ENCODE measurements around the gene EYA2.

GRCh38 chr20:47175493-47175892 lies 280.9 kb downstream of the EYA2 start:
- TF ChIP-seq CTCF (conservative IDR thresholded peaks at IDR 0.05; ENCODE audit: low read depth, low read length), result no peak
- no peak for TF ChIP-seq EZH2 (IDR thresholded peaks at IDR 0.05; ENCODE audit: borderline replicate concordance, low read depth, low read length, poor library complexity, severe bottlenecking)

Measured in A673 (cell line).